GM18498 (cell line): Measurements from ENCODE around the gene SMAD6.

Experiments
- ATAC-seq: cut with Tn5 transposase; IDR thresholded peaks from one replicate; pipeline ENCODE4 v1.9.1; 2021; ENCODE audit warnings: mild to moderate bottlenecking, moderate library complexity; ENCODE audit not compliant: unreplicated experiment

Gene SMAD6

DNA sequence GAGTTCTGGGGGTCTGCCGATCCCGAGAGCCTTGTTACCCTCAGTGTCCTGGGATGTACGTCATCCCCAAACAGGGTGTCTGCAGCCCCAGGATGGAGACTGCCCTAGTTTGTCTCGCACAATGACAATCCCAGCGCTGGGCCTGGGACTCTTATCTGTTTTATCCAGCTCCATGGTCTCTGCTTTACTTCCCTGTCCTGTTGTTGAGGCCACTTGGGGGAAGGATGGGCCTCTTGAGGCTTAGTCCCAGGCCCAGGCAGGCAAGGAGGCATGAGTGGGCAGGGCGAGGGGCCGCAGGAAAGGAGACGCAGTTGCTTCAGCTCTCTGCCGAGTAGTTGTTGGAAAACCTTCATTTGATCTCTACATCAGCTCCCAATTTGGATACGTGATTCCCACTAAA lies 17.4 kb downstream of the SMAD6 start:
- no peak for ATAC-seq

DNA sequence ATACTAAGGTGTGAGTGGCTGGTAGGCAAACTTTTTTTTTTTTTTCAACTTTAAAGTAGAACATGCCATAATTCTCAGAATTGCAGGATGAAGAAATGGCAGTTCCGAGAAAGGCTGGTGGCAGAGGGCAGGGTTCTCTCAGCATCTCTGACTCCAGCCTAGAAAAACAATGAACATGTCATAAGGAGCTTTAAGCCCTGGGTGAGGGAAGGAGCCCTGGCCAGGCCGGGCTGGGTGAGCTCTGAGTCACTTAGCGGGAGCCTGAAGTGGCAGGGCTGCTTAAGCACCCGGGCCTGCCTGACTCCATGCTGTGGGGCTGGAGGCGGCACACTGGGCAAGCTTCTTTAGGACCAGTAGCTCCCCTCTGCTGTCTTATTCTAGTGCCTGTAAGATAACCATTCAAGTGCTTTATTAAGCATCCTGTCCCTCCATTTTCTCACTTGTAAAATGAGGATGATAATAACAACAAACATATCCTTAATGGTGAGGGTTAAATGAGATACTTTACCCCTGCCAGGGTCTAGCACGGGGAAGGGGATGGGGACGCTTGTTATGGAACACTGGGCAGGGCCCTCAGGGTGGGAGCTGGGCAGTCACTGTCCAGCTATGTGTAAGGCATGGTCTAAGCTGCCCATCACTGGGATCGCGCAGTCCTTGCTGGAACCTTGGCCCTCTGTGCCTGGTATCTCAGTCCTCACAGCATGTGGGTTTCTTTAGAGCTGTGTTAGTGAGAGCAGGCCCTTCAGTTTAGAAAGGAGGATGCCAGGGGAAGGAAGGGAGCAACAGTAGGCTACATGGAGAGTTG lies 18.4 kb downstream of the SMAD6 start:
- ATAC-seq: no peak

DNA sequence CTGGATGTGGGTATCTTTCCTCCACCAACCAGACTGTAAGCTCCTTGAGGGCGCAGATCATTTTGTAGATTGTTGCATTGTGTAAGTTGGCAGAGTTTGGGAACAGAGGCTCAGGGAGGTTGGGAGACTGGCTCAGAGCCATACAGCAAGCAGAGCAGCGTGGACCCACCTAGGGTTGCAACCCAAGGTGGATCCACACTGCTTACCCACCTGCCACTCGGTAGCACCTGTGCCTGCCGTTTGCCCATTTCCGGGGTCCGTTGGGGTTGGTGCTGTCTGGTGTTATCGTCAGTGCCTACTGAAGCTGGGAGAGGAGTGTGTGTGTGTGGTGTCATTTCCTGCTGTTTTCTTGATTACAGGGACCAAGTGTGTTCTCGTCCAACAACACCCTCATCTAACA lies 19.0 kb downstream of the SMAD6 start:
- no peak for ATAC-seq

DNA sequence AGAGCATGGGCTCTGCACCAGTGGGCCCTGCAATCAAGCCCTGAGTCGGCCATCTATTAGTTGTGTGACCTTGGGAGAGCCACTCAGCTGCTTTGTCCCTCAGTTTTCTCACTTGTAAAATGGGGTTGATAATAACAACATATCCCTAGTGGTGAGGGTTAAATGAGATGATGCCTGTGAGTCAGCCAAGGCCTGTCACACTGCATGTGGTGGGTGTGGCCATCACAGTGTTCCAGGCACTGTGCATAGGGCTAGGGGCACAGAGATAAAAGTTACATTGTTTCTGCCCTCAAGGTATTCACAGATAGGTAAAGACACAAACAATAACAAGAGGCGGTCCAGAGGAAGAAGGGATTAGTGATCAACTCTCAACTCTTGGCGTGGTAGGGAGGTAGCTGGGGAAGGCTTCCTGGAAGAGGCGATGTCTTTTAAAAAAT lies 19.5 kb downstream of the SMAD6 start:
- ATAC-seq: no peak

DNA sequence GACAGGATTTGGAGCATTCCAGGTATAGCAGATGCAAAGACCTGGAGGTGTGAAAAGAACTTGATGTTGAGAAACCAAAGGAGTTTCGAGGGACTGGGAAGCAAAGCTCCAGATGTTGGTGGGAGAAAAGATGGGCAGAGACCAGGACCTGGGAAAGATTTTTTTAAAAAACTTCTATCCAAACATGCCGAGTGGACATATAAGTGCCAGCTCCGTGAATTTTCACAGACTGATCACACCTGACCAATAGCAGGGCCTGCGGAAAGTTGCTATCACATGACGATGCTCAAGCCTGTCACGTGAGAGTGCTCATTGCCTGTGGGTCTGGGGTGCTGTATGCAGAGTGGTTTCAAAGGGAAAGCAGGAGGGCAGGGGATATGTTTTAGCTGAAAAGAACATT lies 19.9 kb downstream of the SMAD6 start:
- ATAC-seq: no peak

DNA sequence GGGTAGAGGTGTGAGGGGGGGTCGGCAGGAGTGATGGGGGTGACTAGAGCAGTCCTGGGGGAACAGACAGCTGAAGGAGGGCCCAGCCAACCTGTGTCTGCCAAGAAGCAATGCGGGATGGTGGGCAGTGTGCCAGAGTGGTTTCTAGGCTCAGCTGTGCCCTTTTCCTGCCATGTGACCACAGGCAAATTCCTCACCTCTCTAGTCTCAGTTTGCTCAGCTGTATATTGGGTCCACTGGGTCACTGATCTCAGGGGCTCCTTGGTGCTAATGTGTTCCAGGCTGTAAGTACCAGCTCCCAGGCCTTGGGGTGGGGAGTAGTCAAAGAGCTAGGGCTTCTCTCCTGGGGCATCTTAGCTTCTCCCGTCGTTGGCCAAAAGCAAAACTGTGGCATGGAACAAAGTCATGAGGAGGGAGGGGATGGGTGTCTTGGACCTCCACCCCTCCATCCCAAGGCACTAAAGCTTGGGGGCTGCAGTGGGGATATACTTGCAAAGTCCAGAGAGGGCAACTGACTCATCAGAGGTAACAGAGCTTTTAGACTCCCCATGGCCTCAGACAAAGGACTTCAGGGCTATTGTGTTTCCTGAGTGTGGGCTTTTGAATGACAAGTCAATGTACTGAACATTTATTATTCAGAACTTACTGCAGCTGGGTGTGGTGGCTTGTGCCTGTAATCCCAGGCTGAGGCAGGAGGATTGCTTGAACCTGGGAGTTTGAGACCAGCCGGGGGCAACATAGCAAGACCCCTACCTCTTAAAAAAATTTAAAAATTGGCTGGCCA lies 20.9 kb downstream of the SMAD6 start:
- no peak for ATAC-seq

DNA sequence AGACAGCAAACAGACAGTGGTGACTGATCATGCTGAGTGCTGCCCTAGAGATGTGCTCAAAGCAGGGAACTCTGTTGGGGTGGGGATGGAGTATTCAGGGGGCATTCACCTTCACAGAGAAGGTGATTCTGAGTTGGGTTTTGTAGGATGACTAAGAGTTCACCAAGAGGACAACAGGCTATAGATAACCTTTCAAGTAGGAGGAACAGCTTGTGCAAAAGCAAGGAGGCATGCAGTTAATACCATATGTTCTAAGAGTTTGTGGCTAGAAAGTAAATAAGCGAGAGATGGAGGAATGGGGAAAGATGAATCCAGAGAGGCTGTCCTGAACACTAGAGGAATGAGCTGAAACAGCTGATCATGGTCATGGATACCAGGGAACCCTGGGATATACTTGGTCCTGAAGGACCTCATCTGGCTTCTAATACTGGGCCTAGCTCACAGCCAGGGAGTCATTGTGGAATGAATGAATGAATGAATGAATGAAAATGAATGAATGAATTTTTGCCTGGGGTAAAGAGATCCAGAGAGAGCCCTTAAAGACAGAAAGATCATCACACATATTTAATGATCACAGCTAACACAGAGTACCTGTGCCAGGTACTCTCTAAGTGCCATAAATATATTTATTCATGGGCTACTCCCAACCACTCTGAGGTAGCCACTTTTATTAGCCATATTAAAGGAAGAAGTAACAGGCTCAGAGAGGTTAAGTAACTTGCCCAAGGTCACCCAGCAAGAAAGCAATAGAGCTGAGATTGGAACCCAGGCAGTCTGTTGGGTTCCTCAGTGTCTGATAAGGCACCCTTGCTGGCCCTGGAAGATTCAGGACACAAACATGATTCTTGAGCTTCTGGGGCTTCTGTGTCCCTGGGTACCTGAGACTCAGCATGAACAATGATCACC lies 22.0 kb downstream of the SMAD6 start:
- ATAC-seq: no peak

DNA sequence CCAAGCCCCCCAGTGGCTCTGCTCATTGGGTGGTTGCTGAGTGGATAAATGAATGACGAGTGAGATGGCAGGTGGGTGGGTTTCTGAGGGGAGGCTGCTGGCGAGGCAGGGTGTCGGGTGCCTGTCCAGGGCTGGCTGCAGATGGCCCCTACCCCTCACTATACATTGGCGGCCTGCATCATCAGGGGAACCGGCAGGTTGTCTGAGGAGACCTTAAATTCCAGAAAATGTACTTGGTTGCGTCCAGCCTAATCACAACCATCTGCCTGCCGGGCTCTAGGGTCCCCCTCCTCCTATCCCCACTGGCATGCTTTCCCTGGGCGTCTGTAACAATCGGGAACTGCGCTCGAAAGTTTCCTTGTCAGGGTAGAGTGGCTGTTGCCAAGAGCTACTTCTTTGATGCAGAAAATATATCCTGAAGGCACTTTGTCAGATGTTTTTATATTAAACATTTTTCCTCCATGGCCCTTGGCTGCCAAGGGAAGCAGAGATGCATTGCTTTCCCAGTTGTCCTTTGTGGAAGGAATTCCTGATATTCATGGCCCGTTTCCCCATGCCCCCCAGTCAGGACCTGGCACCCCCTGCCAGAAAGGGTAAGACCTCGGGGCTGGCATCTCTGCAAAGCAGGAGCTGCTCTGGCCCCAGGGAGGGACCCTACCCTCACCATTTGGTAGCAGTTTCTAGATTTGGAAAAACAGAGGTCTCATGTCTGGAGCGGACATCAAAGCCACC lies 22.9 kb downstream of the SMAD6 start:
- no peak for ATAC-seq

DNA sequence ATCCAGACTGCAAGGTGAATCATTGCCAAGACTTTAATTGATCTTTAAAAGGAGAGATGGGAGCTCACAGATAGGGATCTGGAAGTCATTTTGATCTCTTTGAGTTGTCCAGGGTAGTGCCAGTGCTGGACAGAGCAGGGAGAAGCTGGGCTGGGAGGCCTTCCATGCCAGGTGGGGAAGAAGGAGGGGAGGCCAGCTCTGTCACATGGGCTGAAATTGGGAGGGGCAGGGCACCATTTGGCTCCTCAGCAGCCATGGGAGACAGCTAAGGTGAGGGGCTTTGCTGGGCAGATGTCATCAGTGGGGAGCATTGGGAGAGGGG lies 23.4 kb downstream of the SMAD6 start:
- no peak for ATAC-seq

DNA sequence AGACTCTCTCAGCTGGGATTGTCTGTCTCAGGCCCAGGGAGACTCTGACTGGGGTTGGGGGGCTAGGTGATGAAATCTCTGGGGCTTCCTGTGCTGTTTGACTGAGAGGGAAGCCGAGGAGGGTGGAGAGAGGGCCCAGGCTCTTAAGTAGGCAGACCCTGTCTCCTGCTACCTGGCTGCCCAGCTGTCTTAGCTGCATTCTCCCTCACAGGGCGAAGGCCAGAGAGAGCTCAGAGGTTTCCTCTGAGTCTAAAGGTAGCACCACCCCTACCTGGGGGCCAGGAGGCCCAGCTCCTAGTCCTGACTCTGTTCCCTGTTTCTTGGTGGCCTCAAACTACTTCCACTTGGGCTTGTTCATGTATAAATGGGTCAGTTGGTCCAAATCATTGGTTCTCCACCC lies 24.4 kb downstream of the SMAD6 start:
- no peak for ATAC-seq

DNA sequence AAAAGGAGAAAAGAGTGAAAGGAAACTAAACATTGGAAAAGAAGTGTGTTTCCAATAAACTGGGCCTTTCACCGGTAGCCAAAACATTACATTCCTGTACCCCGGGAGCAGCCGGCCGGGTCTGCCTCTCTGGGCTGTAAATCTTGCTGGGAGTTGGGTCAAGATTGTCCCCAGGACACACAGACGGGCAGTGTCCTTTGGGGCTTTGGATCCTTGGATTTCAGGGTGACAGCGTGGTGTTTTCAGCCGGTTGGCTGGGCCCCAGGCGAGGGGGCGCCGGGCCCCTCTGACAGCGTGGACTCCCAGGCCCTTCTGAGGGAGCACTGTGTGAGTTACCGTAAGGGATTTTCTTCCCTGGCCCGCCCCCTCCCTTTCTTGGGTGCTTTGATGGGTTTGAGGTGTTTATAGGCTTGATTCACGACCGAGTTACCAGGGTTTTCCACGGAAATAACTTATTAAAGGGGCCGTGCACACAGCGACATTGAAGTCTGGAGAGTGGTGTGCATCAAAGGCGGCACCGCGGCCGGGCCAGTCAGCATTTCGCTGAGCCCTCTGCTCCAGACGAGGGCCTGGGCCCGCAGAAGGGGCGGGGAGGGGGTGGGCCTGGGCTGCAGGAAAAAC lies 27.4 kb downstream of the SMAD6 start:
- ATAC-seq: no peak

DNA sequence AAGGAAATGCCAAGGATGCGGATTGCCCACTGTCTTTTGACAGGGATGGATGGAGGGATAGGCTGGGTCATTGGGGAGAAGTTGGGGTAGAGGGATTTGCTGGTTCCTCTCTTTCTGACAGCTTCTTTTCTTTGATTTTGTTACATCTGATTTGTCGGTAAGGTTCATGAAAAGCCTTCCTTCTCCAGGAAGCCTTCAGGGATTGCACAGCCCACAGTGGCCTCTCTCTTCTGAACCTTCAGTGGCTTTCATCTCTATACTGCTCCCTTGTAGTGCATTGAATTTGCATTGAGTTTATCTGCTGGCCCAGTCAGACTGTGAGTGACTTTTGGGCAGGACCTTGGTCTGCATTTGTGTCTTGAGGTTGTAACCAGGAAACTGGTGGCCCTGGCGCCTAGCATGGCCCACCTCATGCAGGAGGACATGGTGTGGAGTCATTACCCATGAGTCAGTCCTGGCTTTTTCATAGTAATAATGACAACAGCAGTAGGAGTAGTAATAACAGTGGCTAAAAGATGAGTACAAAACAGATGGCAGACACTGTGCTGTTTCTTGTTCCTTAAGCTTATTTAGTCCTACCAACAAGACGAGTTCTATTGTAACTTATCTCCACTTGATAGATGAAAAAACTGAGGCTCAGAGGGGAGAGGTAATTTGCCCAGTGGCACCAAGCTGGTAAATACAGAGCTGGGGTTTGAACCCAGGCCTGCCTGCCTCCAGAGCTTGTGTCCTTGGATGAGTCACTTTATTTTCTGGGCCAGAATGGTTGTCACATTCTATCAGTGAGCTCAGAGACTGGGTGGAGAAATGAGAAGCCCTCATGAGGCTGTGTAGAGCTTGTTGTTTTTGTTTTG lies 28.4 kb downstream of the SMAD6 start:
- no peak for ATAC-seq

DNA sequence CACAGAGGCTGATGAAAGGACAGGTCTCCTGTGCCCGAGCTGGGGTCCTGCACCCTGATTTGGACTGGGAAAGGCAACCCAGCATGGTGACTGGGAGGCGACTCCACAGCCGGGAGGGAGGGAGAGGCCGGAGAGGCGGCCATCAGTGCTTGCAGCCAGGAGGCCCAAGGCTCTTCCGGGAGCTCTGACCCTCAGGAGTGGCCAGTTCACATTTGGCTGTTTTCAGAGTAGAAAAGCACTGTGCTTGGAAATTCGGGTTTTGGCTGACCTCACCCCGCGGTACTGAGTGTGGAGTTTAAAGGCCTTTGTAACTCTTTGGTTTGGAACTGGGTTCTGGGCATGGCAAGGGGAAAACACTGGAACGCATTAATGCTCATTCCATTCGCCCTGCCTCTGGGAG lies 31.9 kb downstream of the SMAD6 start:
- ATAC-seq: no peak

DNA sequence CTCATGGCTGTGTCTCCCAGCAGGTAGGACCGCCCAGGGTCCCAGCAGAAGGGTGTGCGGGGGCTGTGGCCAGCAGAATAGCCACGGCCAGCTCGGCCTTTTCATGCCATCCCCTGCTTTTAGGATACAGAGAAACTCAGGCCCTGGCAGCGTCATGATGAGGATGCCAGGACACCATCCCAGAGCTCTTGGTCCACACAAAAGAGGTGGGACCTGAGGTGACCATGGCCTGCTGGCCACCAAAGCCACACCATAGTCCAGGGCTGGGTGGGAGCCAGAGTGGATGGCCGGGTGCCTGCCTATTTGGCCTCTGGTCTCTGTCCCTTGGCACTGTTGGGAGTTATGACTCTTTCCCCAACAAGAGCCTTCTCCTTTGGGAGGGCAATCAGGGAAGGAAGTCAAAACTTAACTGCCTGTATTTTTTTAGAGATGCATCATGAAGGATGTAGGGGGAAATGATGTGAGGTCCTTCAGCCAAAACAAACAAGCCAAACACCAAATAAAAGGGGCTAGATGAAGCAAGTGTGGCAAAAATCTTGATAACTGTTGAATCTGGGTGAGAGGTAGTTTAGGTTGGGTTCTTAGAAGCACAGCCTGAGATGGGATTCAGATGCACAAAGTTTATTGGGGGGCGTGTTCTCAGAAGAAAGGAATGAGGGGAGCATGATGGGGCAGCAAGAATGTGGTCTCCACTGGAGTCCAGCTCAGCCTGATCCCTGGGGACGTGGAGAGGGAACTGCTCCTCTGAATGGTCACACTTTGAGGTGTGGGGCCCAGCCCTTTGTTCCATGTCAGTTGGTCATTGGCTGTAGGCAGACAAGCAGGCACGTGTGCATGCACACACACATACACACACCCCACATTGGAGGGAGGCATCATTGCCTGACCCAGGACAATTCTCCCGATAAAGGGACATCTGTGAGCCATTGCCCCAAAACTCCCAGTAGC lies 33.2 kb downstream of the SMAD6 start:
- ATAC-seq: no peak

DNA sequence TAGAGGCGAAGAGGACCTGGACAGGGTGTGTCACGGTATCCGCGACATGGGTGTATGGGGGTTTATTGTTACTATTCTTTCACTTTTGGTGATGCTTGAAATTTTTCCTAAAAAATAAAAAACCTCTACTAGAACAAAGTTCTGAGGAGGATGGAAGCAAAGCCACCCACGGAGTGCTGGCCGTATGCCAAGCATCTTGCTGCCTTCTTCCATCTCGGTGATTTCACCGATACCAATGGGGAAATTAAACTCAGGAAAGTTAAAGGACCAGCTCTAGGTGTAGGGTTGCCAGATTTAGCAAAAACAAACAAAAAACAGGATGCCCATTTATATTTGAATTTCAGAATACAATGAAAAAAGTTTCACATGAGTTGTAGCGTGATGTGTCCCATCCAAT lies 33.9 kb downstream of the SMAD6 start:
- ATAC-seq: no peak

DNA sequence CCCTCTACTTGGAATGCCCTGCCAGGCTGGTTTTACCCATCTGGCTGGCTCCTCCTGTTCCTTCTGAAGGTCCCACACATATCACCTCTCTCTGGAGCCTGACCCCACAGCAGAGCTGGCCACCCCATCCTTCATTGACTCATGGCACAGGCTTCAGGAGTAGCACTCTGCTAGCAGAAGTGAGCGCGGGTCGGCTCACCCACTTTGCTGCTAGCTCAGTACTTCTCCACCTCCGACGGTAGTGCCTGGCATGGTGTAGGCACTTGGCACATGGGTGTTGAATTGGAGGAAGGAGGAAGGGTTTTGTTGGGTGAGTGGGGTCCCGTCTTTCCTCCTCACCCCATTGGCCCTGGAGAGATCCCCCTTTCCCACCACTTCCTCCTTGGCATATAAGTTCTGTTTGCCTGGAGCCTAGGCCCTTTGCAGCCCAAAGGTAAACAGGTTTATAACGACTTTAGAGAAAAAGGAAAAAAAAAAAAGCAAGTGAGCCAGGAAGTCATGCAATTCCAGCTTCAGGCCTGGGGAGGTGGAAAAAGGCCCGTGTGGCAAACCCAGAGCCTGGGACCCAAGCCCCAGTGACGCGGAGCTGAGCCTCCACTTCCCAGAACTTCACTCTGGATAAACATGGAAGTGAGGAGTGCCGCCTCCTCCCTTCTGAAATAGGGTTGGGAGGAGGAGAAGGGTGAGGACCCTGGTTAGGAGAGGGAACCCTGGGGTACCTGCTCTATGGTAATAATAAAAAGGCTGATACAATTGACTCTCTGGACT lies 35.4 kb downstream of the SMAD6 start:
- no peak for ATAC-seq

DNA sequence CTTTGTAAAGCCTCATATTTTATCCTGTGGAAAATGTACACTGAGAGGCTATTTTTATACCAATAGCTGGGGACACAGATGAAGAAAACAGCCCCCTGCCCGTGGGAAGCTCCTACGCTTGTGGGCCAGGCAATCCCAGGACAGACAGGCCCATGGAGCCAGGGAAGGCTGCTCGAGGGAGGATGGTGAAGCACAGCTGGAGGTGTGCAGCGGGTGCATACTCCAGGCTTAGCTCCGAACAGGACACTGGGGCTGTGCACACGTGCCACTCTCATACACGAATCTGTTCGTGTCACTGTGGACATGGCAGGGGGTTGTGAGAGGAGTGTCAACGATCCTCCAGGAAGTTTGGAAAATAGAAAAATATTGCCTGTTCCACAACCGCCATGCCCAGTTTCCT lies 36.1 kb downstream of the SMAD6 start:
- no peak for ATAC-seq

DNA sequence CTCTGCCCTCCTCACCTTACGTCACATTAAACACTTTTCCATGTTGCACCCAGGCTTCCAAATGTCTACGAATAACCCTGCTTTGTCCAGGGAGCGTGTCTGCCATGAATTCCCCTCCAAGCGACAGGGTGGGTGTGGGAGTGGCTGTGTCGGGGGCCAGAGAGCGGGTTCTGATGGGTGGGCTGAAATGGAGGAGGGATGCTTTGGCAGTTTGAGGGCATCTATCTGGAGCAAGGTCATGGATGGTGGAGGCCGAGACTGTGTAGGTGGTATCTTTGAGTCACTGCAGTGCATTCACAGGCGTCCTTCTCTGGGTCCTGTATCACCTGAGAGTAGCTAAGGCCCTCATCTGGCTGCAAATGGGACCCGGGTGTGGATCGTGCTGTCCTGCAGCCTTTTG lies 36.6 kb downstream of the SMAD6 start:
- ATAC-seq: no peak
